NCI-H2081 treated with DMSO at 0.1 percent for 48 hours (cell line): ENCODE results near the gene NLRP8.
"Not testable (repeated sequence)": the region's sequence is repeated elsewhere in the genome, so short reads cannot be mapped to it uniquely, and the experiment has no call there.

ENCODE experiments used
- DNase-seq: peaks from one replicate; lab custom pipeline; 2025; lab: John Stamatoyannopoulos, UW

NLRP8 gene

DNA sequence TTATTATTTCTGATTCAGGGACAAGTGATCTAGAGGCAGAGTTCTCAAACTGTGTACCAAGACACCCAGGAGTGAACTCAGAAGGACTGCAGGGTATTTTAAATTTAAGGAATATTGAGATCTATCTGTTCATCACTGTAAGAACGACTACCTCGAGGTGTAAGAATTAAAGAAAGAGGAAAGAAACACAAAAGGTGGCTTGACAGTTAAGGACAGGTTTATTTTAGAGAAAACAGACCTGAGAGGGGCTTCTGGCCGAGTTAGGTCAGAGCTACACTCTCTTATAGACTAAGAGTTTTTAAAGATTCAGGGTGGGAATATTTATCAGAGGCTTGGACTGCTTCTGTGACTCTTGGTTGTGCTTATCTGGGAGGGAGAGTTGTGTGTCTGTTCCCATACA lies 26.4 kb downstream of the NLRP8 start:
- no peak for DNase-seq

GRCh38 chr19:55980415-55980814 lies 32.8 kb downstream of the NLRP8 start:
- no peak for DNase-seq

- DNase-seq = no peak
Observed at GRCh38 chr19:55985254-55985653, 37.6 kb downstream of the NLRP8 start.

DNA sequence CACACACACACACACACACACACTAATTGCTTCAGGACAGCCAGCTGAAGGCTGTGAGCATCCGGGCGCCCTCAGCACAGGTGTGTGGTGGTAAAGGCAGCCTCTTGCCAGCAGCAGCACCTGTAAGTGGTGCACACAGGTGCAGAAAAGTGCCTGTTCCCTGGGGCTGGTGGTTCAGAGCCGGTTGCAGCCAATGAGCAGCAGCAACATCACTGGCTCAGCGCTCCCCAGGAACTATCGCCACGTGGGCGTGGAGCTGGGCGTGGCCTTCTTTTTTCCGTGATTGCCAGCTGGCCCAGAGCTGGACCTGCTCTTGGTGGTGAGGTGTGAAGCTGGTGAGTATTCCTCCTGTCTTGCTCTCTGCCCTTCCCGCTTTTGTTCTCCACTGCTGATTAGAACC lies 38.9 kb downstream of the NLRP8 start, which contains the start of gene NLRP5:
NLRP5 (plus strand) TSS at position 289 of the 400 bp plus-strand sequence.
- DNase-seq = no peak

DNA sequence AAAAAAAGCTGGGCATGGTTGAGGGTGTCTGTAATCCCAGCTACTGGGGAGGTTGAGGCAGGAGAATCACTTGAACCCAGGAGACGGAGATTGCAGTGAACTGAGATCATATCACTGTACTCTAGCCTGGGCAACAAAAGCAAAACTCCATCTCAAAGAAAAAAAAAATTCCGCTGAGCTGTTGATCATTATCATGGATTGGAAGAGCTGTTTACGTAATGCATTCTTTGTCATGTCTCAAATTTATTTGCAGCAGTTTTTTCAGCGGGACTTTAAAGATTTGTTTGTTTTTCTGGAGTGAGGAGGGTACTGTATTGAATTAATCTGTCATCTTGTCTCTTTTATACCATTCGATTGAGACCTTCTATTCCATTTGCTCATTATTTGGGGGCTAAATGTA lies 43.2 kb downstream of the NLRP8 start:
- no peak for DNase-seq

GRCh38 chr19:55993492-55993891 lies 45.9 kb downstream of the NLRP8 start:
- DNase-seq = no peak

- DNase-seq = no peak
Observed at GRCh38 chr19:56014765-56015164, 67.1 kb downstream of the NLRP8 start.

DNA sequence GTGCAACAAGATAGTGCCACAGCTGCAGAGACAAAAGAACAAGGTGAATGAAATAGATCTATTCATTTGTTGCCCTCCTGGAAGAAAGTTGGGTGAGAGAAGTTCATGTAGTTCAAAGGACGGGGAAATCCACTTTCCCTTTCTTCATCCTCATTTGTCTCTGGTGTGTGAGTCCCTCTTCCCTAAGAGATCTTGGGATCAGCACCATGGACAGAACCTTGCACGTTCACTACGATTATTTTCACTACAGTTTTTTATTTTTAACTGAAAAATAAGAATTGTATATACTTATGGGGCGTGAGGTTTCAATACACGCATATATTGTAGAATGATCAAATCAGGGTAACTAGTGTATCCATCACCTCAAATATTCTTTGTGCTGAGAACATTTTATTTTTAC lies 68.1 kb downstream of the NLRP8 start:
- no peak for DNase-seq

DNA sequence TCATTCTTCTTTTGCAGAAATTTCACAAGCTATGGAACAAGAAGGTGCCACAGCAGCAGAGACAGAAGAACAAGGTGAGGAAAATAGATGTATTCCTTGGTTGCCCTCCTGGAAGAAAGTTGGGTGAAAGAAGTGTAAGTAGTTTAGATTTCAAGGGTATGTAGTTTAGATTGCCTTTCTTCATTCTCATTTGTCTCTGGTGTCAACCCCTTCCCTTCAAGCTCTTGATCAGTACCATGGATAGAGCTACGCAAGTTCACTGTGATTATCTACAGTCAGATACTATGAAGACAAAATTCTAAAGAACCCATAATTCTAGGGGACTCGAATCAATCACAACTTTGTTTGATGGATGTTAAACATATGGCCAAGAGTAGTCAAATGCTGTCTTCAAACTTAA lies 71.7 kb downstream of the NLRP8 start:
- DNase-seq = not testable (repeated sequence)

GRCh38 chr19:56020355-56020975 lies 72.8 kb downstream of the NLRP8 start:
- DNase-seq = not testable (repeated sequence)

DNA sequence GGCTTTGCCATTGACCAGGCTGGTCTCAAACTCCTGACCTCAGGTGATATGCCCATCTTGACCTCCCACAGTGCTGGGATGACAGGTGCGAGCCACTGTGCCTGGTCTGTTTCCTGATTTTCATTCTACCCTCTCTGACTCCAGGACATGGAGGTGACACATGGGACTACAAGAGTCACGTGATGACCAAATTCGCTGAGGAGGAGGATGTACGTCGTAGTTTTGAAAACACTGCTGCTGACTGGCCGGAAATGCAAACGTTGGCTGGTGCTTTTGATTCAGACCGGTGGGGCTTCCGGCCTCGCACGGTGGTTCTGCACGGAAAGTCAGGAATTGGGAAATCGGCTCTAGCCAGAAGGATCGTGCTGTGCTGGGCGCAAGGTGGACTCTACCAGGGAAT lies 79.1 kb downstream of the NLRP8 start:
- no peak for DNase-seq
